ENCODE data around the gene JAML.
A peak's percentile ranks its signal among the peaks of the same experiment; 100 is the strongest.

The JAML gene, protein sequence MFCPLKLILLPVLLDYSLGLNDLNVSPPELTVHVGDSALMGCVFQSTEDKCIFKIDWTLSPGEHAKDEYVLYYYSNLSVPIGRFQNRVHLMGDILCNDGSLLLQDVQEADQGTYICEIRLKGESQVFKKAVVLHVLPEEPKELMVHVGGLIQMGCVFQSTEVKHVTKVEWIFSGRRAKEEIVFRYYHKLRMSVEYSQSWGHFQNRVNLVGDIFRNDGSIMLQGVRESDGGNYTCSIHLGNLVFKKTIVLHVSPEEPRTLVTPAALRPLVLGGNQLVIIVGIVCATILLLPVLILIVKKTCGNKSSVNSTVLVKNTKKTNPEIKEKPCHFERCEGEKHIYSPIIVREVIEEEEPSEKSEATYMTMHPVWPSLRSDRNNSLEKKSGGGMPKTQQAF

DNA sequence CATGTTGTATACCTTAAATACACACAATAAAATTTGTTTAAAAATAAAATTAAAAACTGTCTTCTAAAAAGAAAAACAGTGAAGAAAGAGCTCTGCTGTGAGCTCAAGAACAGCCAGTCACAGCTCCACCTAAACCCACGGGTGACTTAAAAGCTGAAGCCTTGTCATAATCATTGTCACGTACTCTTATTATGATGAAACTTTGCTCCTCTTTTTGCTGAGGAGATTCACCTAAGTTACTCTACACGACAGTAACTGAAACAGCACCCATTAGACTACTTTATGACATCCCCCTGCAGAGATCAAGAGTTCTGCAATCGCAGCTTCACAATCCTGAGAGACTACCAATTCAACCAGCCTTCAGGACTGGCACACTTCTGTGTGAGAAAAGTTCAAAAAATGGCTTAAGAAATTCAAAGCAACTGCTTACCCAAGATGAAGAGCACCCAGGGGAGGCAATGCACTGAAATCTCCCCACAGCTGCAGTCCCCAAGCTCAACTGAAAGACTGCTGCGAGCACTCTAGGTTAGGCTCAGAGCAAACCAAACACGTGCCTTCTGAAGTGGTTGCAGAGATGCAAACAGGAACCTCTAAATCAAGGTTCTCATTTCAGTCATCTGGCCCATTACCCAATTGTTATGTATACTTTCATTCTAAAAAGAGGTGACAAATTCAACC lies at the start of gene JAML:
Gene JAML (minus strand): TSS at position 501 of the 678 bp plus-strand sequence. CDS start 10,145 bp downstream, outside the sequence.
- no peak for DNase-seq

DNA sequence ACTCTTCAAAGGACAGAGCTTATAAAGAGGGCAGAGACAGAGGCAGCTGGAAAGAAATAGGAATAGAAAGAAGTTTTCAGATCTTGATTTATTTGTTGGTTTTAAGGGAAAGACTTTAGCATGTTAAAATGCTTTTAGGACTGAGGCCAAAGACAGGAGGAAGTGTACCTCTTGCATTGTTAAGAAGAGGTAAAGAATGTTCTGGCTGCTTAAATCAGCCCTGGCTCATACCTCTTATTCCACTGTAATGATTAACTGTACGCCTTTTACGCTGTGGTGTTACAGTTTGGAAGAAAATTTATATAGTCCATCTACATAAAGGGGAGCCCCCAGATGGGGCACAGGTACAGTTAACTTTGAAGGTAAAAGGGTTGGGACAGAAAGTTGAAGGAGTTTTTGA lies 49.4 kb upstream of the JAML start:
- DNase-seq, result no peak

GRCh38 chr11:118272001-118272400 lies 47.2 kb upstream of the JAML start:
- no peak for DNase-seq

GRCh38 chr11:118267486-118267885 lies 42.7 kb upstream of the JAML start:
- DNase-seq, result no peak

DNA sequence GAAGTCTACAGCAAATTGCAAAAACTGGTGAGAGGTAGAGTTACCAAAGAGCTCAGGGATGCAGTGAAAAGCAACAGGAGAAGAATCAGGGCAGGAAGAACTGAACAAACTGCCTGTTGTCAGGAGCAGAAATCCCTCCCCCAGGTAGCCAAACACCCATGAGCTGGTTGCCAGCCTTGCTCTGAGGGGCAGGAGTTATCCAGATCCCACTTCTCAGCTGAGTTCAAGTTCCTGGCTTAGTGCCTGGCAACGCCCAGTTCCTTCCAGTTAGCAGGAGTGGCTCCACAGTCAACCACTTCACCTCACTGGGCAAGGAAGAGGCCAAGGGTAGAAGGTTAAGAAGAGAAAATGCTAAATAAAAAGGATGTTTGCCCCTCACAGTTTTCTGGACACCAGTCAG lies 41.1 kb upstream of the JAML start:
- DNase-seq, result no peak

DNA sequence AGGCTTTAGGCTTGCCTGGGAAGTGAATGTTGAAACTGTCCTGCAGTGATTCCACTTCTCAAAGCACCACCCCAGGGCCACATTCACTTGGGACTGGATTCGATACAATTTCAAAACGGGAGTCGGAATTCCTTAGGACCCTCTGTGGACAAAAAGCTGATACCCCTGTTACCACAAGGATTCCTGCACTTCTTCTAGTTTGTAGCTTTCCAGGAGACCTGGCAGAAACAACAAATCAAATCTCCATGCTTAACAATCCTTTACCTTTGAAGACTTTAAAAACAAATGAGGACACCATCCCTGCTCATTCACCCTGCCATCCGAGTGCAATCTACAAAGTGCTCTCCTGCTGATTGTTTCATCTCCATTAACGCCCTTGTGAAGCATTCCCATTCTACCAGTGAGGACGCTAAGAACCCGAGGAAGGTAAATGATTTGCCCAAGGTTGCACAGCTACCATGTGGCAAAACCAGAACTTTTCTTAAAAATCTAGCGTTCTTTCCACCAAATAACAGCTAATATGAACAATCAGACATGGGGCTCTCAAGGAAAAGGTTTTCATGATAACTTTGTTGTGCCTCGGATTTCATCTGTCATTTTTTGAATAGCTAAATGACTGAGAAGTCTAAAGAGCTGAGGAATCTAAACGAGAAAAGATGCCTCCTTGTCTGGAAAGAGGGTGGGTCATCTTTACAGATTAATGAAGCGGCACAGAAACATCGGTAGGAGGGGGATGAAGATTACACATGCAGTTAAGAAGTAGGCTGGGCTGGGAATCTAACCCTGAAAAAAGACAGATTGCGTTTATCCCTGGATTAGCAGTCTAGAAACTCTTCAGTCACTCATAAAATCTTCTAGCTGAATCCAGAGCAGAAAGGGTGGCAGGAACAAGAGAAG lies 40.0 kb upstream of the JAML start:
- no peak for DNase-seq

DNA sequence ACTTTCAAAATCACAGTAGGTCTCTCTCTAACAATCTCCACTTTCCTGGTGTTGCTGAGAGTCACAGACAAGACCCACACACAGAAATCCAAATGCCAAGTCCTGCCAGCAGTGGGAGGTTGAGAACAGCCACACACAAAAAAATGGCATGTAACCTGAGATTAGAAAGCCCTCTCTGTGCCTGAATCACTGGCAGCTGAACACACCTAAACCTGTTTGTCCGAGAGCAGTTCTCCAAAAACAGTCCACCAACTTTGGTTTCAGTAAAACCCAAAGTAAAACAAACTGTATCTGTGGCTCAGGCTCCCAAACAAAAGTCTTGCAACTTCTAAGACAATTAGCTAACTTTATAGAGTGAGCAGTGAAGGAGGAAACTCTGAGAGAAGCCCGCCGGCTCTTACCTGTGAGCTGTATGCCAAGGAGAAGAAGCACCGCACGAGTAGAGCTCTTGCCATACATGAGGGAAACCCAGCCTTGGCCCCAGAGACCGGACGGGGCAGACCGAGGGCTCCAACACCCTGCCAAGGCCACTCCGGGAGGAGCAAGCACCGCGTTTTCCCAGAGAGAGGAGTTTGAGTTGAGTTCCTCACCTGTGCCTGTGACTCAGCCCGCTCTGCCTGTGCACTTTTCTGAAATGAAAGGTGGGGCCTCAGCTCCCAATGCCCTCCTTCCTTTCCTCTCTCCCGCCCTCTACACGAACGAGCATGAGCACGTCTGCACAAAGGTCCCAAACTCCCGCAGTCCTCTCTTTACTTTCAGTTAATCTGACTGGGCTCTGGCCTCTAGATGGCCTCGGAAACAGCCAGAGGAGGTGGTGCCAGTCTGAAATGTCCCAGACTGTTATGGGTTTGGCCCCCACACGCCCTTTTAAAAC lies 39.1 kb upstream of the JAML start, which contains the start of gene MPZL2:
Gene MPZL2 (minus strand): TSS at position 603 of the 874 bp plus-strand sequence. CDS start 144 bp downstream, at position 459.
- DNase-seq, result no peak

DNA sequence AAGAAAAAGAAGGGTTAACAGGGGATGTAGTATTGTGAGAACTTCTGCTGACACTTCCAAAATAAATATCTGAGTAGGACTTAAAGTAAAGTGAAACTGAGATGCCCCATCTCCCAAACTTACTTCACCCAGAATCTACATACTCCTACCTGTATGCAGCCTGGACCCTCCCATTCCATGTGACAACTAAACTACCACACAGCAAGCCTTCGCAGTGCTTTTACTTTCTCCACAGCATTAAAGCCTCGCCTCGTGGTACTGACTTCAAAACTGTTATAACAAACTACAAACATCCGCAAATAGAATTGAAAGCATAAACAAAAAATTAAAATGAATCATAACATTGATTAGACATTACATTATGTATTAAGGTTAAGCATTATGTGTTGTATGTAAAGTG lies 38.3 kb upstream of the JAML start:
- DNase-seq, result no peak

DNA sequence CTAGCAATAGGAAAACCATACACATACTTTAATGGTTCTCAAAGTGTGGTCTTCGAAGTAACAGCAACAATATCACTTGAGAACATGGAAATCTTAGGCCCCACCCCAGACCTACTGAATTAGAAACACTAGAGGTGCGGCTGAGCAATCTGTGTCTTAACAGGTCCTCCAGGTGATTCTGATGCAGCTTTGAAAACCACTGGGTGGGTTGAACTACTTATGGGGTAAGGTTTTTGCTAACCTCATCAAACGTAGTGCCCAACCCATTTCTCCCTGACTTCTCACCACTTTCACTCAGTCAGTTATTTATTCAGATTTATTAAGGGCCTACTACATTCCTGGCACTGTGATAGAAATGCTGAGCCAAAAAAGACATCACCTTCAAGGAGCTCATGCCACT lies 35.5 kb upstream of the JAML start:
- no peak for DNase-seq

GRCh38 chr11:118259138-118259537 lies 34.3 kb upstream of the JAML start:
- no peak for DNase-seq

DNA sequence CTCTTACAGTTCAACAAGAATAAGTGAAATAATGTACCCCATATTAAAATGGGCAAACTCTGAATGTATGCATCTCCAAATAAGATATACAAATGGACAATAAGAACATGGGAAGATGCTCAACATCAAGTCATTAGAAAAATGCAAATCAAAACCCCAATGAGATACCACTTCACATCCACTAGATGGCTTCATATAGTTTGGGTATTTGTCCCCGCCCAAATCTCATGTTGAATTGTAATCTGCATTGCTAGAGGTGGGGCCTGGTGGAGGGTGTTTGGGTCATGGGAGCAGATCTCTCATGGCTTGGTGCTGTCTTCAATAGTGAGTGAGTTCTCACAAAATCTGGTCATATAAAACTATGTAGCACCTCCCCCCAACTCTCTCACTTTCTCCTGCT lies 33.6 kb upstream of the JAML start:
- DNase-seq, result no peak

DNA sequence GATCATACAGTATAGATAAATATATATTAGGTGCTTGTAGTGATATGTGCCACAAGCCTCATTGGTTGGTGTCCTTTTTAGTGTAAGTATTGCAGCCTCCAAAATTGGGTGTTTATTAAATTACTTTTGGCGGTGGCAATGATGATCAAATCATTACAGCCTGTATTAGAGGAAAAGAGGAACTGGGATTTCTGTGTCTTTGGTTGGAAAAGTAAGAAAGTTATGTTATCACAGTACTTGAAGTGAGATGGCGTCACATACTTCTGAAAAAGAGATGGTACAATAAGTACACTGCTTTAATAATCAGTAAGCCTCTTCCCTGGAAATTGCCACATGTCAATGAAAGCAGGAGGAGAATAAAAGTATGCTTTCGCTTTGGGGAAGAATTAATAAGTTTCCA lies 27.9 kb upstream of the JAML start:
- no peak for DNase-seq

GRCh38 chr11:118251858-118252652 lies 27.2 kb upstream of the JAML start, which contains the start of gene MPZL3:
Gene MPZL3 (minus strand): TSS chr11:118252365. CDS start chr11:118252294, 71 bp downstream.
- DNase-seq, result peak; percentile 13 to 51

DNA sequence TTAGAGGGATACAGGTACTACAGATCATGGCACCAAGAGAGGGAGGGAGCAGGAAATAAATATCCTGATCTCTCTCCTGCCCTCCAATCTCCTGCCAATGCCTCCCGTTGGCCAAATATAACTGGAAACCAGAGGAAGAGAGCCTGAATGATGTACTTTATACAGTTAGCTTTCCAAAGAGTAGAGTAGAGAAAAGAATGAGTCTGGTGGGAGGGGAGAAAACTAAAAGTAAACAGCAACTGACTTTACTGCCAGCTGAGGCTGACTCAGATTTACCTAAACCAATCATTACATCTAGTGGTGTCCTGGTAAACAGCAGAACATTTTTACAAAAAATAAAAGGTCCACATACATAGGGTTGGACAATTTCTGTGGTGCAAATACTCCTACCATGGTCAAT lies 22.2 kb upstream of the JAML start:
- no peak for DNase-seq

GRCh38 chr11:118245936-118246562 lies 21.2 kb upstream of the JAML start:
- no peak for DNase-seq

- no peak for DNase-seq
Observed at GRCh38 chr11:118243993-118244762, 19.4 kb upstream of the JAML start.

DNA sequence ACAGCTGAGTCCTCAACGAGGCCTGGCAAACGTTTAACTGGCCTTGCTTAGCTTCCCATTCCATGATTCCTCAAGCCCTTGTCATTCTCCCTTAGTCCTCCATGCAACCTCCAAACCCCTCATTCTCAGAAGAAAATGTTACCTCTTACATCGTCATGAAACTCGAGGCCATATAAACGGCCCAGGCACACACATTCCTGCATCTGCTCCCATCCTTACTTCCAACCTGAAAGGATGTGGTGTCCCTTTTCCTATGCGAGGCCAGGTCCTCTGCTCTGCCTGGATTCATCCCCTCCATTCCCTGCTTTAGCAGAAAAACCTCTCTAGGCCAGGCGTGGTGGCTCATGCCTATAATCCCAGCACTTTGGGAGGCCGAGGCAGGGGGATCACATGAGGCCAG lies 18.4 kb upstream of the JAML start:
- DNase-seq, result no peak

GRCh38 chr11:118241764-118242098 lies 16.9 kb upstream of the JAML start:
- no peak for DNase-seq

DNA sequence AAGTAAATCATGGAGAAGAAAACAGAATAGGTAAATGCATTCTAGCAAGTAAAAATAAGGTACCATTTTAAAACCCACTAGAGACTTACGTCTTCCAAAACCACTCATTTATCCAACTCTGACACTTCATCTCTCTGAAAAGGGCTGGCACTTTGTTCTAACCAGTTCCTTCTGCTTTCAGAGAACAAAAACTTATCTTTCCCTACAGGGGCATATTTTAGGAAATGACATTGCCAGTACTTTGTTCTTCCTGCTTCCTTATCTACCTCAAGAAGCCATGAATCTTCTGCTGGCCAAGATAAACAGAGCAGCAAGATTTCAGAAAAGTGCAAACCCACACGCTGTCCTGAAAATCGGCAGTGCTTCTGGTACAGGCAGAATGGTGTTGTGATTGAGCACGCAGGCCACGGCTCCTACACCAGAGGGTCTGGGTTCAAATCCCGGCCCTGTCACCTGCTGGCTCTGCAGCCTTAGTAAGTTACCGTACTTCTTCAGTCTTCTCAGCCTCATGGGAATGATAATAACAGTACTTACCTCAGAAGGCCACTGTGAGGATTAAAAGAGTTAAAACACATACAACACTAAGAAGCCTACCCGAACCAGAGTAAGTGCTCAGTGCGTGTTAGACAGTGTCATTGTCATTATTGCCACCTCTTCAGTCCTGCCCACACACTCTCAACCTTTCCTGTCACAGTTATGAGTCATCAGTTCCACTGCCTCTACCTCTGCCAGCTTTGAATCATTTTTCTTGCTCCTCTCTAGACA lies 16.4 kb upstream of the JAML start:
- DNase-seq, result no peak
